HG03460 (cell line): Measurements from ENCODE around the gene NUAK1.

ENCODE experiments used
- ATAC-seq: cut with Tn5 transposase; IDR thresholded peaks from one replicate; pipeline ENCODE4 v1.9.1; 2021; ENCODE audit not compliant: unreplicated experiment

Gene NUAK1

DNA sequence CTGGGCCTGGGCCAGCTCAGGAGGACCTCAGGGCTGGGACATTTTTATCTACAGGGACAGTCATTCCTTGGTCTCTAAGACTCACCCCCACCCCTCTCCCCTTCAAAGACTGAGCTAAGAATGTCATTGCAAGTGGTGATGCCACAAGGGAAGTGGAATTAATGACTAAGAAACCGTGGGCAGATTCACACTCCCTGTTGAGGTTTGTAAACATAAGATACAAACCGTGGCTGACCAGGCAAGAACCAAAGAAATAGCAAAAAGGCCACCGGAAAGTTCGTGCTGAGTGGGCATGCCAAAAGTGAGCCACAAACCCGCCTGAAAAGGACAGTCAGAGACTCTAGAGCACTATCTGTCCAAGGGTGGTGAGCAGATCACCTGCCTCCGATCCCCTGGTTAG lies 25.7 kb downstream of the NUAK1 start:
- no peak for ATAC-seq

DNA sequence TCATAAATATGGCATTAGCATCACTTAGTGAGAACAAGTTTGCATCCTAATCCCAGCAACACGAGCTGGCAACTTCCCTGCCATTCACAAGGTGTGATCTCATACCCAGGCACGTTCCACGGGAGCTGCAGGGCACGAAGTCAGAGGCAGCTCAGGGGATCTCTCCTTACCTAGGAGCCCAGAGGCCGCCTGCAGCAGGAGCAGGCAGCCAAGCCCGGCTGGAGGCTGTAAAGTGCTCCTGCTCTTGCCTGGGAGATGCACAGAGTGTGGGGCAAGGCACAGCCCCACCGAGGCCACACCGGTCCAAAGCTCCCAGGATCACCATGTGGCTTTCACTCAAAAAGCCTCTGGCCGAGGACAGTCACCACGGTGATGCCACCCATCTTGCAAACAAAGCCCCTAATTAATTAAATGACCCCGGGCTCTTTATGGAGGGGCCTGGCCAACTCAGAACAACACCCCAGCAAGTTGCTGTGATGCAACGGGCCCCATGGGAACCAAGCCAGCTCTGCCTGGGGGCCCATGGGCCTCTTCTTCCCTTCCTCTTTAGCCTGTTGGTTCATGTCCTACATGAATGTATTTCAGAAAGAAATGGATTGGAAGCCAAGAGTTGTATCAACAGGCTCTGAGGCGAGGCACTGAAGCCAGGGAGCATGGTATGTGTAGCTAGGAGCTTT lies 26.5 kb downstream of the NUAK1 start:
- ATAC-seq: no peak

DNA sequence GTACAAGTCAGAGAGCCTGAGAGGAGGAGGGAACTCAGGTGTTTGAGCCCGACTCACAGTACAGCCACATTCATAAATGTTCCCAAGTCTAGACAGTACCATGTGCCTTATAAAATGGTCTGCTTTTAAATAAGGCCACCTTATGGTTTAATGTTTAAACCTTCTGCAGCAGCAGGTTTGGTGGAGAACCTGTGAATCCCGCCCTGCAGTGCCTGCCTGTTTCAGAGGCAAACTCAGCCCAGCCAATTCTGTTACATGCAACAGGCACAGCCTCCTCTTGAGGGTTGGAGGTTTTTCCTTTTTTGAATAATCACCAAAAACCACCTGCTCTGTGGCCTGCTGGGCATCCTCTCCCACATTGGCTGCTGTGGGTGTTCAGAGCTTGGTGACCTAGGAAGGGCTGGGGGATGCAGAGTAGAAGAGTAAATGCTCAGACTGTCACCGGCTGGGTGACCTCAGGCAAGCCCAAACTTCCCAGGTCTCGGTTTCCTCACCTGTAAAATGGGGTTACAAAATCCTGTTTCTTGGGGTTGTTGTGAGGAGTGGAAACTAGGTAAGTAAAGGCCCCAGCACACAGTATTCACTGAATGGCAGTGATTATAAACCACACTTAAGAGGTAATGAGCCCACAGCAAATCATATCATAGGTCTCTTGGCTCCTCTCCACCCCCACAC lies 28.0 kb downstream of the NUAK1 start:
- no peak for ATAC-seq

DNA sequence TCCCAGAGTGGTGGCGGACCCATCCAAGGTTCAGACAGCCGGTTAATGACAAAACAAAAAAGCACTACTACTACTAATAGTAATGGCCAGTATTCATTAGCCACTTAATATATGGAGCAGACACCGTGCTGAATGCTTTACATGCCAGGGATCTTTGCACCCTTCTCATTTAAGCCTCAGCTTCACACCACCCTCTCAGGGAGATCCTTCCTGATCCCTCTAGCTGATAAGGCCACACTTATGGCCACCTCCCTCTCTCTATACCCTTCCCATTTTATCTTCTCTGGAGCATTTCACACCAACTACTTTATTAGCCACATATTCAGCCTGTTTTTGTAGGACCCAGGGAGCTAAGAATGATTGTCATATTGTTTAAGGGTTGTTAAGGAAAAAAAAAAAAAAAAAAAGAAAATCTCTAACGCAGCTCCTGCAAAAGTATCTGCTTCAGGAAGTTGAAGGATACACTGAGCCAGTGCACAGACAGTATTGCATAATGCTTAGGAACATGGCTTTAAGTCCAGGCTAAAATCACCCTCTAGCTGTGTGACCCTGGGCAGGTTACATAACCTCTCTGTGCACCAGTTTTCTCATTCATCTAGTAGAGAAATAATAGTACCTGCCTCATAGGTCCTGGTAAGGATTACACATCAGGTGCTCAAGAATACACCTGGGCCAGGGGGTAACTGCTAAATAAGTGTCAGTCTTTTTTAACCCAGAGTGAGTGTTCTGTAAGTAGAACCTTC lies 29.4 kb downstream of the NUAK1 start:
- no peak for ATAC-seq

DNA sequence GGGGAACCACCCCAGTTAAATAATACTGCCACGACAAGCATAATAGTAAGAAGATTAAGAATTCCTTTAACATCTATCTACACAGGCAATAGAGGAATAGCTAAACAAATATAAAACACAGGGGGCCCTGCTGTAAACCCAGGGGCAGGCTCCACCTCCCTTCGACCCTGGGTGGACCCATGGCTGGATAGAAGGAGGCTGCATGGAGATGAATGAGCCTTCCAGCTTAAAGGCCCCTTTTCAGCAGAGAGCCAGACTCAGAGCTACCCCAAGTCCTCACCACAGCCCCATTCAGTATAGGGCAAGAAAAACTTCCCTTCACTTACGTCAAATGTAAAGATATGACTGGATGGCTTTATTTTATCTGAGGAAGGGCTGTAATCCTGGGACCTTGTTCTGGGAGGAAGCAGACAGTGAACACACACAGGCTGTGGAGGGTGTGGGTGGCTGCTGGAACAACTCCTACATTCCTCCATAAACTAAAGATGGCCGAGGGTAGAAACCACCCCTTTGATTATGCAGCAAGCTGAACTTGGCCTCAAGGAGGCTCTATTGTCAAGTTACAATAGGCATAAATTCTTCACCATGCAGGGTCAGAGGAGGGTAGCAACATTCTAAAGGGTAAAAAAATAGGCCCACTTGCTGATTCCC lies 30.4 kb downstream of the NUAK1 start:
- no peak for ATAC-seq

DNA sequence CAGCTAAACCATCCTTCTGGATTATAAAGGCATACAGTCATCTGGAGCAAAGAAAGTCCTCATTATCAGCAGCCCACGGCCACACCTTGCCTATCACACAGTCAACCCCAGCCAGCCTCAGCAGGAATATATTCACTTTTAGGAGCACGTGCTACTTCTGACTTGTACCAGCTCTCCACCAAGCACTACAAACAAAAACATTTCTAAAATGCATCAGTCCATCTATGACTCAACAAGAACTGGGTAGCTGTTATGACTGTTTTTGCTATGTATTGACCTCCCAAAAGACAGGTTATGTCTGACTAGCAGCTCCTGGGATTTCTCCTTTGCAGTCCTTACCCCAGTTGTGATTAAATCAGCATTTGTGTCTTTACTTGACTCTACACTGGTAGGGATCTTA lies 31.2 kb downstream of the NUAK1 start:
- ATAC-seq: no peak

DNA sequence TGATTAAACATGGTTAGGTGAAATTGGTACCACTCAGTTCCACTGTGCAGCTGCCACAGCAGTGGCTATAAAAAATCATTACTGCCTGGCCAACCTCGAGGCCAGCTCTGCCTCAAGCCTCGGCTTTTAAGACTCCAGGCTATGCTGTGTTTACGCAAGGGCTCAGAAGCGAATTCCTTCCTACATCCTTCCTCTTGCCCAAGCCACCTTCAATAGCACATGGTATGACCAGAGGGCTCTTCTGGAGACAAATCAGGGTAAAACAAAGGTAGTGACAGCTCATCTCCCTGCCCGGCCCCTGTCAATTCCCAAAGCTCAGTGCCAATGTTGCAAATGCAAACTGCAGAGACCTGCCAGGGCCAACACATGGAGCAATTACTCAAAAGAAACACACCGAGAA lies 31.9 kb downstream of the NUAK1 start:
- no peak for ATAC-seq

DNA sequence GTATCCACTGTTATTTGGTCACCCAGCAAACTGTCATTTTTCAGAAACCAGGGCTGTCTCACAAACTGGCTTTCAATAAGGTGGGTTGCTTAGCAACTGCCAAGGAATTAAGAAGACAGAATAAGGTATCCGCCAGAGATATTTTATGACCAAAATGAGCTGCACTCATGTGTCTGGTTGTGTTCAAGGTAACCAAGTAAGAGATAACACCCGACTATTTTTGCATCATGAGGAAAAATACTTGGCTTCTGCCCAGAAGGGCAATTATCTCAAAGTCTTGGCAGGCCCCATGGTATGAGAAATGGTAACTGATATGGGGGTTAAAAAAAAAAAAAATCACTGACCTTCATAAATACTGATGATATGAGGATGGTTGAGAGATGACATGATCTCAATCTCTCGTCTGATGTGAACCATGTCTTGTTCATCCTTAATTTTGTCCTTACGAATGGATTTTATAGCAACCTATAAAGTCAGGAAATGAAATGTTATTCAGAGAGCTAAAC lies 32.6 kb downstream of the NUAK1 start:
- ATAC-seq: no peak

DNA sequence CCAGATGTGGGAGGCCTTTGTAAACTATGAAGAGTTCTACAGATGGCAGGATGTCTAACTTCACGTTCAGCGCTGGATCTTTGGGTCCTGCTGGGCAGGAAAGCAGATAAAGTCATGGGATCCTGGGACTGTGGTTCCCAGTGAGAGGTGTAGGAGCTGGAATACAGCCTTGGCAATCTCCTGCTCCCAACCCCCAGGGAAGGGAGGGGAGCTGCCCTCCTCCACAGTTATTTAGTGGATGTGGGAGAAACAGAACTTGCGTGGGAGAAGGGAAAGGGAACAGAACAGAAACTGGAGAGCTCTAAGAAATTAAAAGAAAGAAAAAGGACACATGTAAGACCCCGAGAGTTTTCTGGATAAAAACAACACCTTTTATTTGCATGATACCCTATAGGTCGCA lies 37.0 kb downstream of the NUAK1 start:
- ATAC-seq: no peak

GRCh38 chr12:106098691-106099200 lies 40.0 kb downstream of the NUAK1 start:
- ATAC-seq: no peak

DNA sequence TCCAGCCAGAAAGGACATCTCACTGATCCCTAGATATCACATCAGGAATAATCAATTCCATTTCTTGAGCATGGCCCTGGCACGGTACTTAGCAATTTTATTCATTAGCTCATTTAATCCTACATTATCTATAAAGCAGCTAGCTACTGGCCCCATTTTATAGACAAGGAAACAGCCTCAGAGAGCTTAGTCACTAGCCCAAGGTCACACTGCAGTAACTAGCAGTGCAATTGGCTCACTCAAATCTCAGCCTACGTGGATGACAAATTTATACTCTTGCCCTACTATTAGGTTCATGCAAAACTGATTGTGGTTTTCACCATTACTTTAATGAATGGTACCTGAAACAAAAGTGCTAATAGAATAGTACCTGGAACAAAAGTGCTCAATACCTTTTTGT lies 41.7 kb downstream of the NUAK1 start:
- ATAC-seq: no peak

DNA sequence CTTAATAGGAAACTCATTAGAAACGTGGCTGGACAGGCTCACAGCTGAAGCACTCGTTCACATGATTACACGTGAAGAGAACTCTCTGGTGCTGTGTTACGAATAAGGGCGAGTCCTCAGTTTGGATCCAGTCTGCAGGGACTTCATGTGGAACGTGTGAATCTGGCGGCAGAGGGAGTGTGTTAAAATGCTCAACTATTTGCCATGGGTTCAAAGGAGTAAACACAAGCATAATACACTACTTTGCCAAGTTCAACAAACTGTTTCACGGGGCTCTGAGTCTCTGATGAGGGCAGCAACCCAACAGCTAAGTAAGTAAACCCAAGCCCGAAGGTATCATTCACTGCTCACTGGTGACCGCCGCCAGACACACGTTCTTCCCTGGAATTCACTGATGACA lies 42.4 kb downstream of the NUAK1 start:
- ATAC-seq: no peak

GRCh38 chr12:106094304-106094703 lies 44.5 kb downstream of the NUAK1 start:
- ATAC-seq: no peak

DNA sequence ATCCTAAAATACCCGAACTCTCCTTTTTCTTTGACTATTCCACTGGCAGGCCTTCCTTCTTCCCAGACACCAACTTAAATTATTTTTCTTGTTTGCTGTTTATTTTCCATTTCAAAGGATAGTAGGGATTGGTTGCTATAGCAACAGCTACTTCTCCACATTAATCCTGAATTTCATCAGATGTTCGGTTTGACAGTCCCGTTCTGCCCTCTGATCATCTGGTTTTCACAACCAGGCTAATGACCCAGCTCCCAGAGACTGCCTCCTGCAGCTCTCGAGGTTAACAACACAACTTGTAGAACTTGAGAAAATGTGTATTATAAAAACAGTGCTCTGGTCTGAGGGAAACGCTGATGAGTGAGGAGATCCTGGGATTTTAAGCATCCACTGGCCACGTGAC lies 45.5 kb downstream of the NUAK1 start:
- no peak for ATAC-seq

GRCh38 chr12:106091446-106091820 lies 47.3 kb downstream of the NUAK1 start:
- ATAC-seq: no peak

GRCh38 chr12:106090591-106091445 lies 47.9 kb downstream of the NUAK1 start:
- ATAC-seq: no peak

GRCh38 chr12:106089935-106090334 lies 48.8 kb downstream of the NUAK1 start:
- ATAC-seq: no peak

DNA sequence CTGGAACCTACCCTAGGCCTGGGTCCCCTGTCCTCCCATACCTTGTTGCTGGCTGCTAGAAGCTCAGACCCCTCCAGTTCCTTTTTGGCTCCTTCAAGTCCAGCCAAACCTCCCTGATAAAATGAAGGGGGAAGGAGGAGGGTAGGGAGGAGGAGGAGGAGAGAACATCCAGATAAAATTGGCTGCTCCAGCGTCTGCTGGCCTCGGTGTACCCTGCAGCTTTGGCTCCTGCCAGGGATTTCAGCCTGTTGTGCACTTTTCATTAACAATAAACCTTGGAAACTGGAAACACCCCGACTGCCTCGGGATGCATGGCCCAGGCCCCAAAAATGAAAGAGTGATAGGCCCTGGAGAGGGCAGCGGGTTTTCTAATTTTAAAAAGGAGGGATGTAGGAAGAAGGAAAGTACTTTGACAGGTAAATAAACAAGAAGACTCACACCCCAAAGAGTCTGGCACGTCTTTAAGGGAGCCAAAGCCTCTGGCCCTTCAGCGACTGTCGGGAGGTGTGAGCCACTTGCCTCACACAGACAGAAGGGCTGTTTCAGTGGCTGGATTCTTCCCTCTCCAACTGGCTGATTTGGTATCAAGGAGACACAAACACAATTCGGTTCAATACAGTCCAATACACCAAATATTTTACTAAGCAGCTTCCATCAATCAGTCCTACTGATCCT lies 49.8 kb downstream of the NUAK1 start:
- no peak for ATAC-seq

GRCh38 chr12:106088246-106088808 lies 50.4 kb downstream of the NUAK1 start:
- no peak for ATAC-seq

GRCh38 chr12:106086696-106087095 lies 52.1 kb downstream of the NUAK1 start:
- ATAC-seq: no peak
